GM18505 (cell line): Measurements from ENCODE around the gene MAPKAP1.

Experiments used
- ATAC-seq: cut with Tn5 transposase; IDR thresholded peaks from one replicate; pipeline ENCODE4 v1.9.1; 2021; ENCODE audit not compliant: unreplicated experiment
- POLR2A ChIP-seq: IDR thresholded peaks from 4 replicates; pipeline ENCODE4 v1.6.1; 2011; ENCODE audit warnings: borderline replicate concordance; ENCODE audit not compliant: insufficient read depth, insufficient read length; ENCODE audit errors: extremely low read depth

The MAPKAP1 gene

GRCh38 chr9:125435776-125436612, 271.0 kb downstream of the MAPKAP1 start:
- no peak for TF ChIP-seq POLR2A
- ATAC-seq, result no peak

GRCh38 chr9:125434986-125435775, 271.8 kb downstream of the MAPKAP1 start:
- no peak for TF ChIP-seq POLR2A
- ATAC-seq, result no peak

GRCh38 chr9:125433461-125434011, 273.5 kb downstream of the MAPKAP1 start:
- TF ChIP-seq POLR2A, result no peak
- ATAC-seq, result no peak

GRCh38 chr9:125432715-125433385, 274.2 kb downstream of the MAPKAP1 start:
- no peak for ATAC-seq
- no peak for TF ChIP-seq POLR2A

GRCh38 chr9:125431741-125432271, 275.2 kb downstream of the MAPKAP1 start:
- ATAC-seq, result no peak

GRCh38 chr9:125431012-125431305, 276.0 kb downstream of the MAPKAP1 start:
- ATAC-seq, result no peak
- no peak for TF ChIP-seq POLR2A

More at GRCh38 chr9:125431741-125432271, 275.2 kb downstream of the MAPKAP1 start:
- TF ChIP-seq POLR2A, result no peak

GRCh38 chr9:125430161-125431011, 276.6 kb downstream of the MAPKAP1 start:
- TF ChIP-seq POLR2A, result no peak
- ATAC-seq, result no peak

GRCh38 chr9:125429476-125430160, 277.4 kb downstream of the MAPKAP1 start:
- ATAC-seq, result no peak
- TF ChIP-seq POLR2A, result no peak

- ATAC-seq, result no peak
- TF ChIP-seq POLR2A, result no peak
Observed at GRCh38 chr9:125428902-125429467, 278.0 kb downstream of the MAPKAP1 start.

GRCh38 chr9:125428060-125428901, 278.7 kb downstream of the MAPKAP1 start:
- TF ChIP-seq POLR2A, result no peak
- ATAC-seq, result no peak

GRCh38 chr9:125427556-125427955, 279.5 kb downstream of the MAPKAP1 start:
- ATAC-seq, result no peak
- no peak for TF ChIP-seq POLR2A
